HG03571 (cell line): ENCODE results near the gene RPL26.
"Not testable (repeated sequence)": the region's sequence is repeated elsewhere in the genome, so short reads cannot be mapped to it uniquely, and the experiment has no call there.

ENCODE experiments used
- ATAC-seq: cut with Tn5 transposase; IDR thresholded peaks from one replicate; pipeline ENCODE4 v1.9.1; 2021; ENCODE audit not compliant: unreplicated experiment

The RPL26 gene

GRCh38 chr17:8369944-8370343 lies 13.0 kb downstream of the RPL26 start:
- no peak for ATAC-seq

GRCh38 chr17:8368193-8368592 lies 14.8 kb downstream of the RPL26 start:
- no peak for ATAC-seq

- ATAC-seq: no peak
Observed at GRCh38 chr17:8366231-8366630, 16.8 kb downstream of the RPL26 start.

- no peak for ATAC-seq
Observed at GRCh38 chr17:8365143-8365542, 17.9 kb downstream of the RPL26 start.

GRCh38 chr17:8362651-8363332 lies 20.2 kb downstream of the RPL26 start:
- no peak for ATAC-seq

- no peak for ATAC-seq
Observed at GRCh38 chr17:8360751-8361150, 22.2 kb downstream of the RPL26 start.

GRCh38 chr17:8360260-8360659 lies 22.7 kb downstream of the RPL26 start:
- ATAC-seq: no peak

GRCh38 chr17:8359769-8360168 lies 23.2 kb downstream of the RPL26 start:
- ATAC-seq: no peak

- no peak for ATAC-seq
Observed at GRCh38 chr17:8357910-8358309, 25.1 kb downstream of the RPL26 start.

GRCh38 chr17:8354236-8354635 lies 28.8 kb downstream of the RPL26 start:
- ATAC-seq: no peak

- ATAC-seq: no peak
Observed at GRCh38 chr17:8353736-8354135, 29.3 kb downstream of the RPL26 start.

GRCh38 chr17:8350339-8350738 lies 32.7 kb downstream of the RPL26 start:
- ATAC-seq: no peak

GRCh38 chr17:8347001-8347400 lies 36.0 kb downstream of the RPL26 start:
- not testable (repeated sequence) for ATAC-seq

GRCh38 chr17:8345951-8346665 lies 36.9 kb downstream of the RPL26 start:
- ATAC-seq: no peak

- ATAC-seq: no peak
Observed at GRCh38 chr17:8345052-8345690, 37.8 kb downstream of the RPL26 start.

- ATAC-seq: no peak
Observed at GRCh38 chr17:8341456-8341855, 41.5 kb downstream of the RPL26 start.

GRCh38 chr17:8339540-8339939 lies 43.5 kb downstream of the RPL26 start, which contains the start of gene ODF4:
TSS of gene ODF4 (plus strand) at chr17:8339840. CDS start at chr17:8340052, 212 bp downstream.
- ATAC-seq: no peak

GRCh38 chr17:8338753-8339140 lies 44.2 kb downstream of the RPL26 start:
- ATAC-seq: no peak

GRCh38 chr17:8337802-8338752 lies 44.9 kb downstream of the RPL26 start:
- no peak for ATAC-seq

- no peak for ATAC-seq
Observed at GRCh38 chr17:8333281-8333680, 49.7 kb downstream of the RPL26 start.

- ATAC-seq: no peak
Observed at GRCh38 chr17:8332688-8333087, 50.3 kb downstream of the RPL26 start.
